ENCODE results near the gene CDT1.

The CDT1 gene

GRCh38 chr16:88759976-88760350 lies 43.6 kb upstream of the CDT1 start:
- Histone ChIP-seq H3K9ac (ENCODE audit: insufficient read length) (no peak overlapping the region), H3K9me3 (ENCODE audit: low read depth, low read length) (no peaks in the 10 kb centered on the region), H3K36me3 (ENCODE audit: insufficient read depth, low read length) (no peaks in the 10 kb centered on the region), H3K27ac (no peak overlapping the region), H3K4me3 (no peak overlapping the region)
- no peak for TF ChIP-seq POLR2AphosphoS5 (IDR thresholded peaks at IDR 0.05; ENCODE audit: borderline replicate concordance, low read depth, low read length)
- no peak for TF ChIP-seq FOXP2 (optimal IDR thresholded peaks at IDR 0.05; ENCODE audit: control extremely low read depth, extremely low read length, insufficient read depth)
- no peak for TF ChIP-seq EZH2 (IDR thresholded peaks at IDR 0.05)
- no peak for DNase-seq (ENCODE audit: low read depth, low spot score)

- no peak for DNase-seq (ENCODE audit: low read depth, low spot score)
- Histone ChIP-seq H3K9ac (ENCODE audit: insufficient read length) (no peak overlapping the region), H3K36me3 (ENCODE audit: insufficient read depth, low read length) (no peaks in the 10 kb centered on the region), H3K27ac (no peak overlapping the region), H3K9me3 (ENCODE audit: low read depth, low read length) (no peaks in the 10 kb centered on the region), H3K4me3 (no peak overlapping the region)
- no peak for TF ChIP-seq POLR2AphosphoS5 (IDR thresholded peaks at IDR 0.05; ENCODE audit: borderline replicate concordance, low read depth, low read length)
Observed at GRCh38 chr16:88760424-88761142, 43.0 kb upstream of the CDT1 start.

- no peaks in the 10 kb centered on the region for H3K36me3 ChIP-seq (ENCODE audit: insufficient read depth, low read length)
- H3K27ac ChIP-seq: no peak overlapping the region
- no peak overlapping the region for H3K9ac ChIP-seq (ENCODE audit: insufficient read length)
- H3K9me3 ChIP-seq (ENCODE audit: low read depth, low read length): no peaks in the 10 kb centered on the region
- no peak for TF ChIP-seq FOXP2 (optimal IDR thresholded peaks at IDR 0.05; ENCODE audit: control extremely low read depth, extremely low read length, insufficient read depth)
- TF ChIP-seq EZH2 (IDR thresholded peaks at IDR 0.05): no peak
- no peak for TF ChIP-seq POLR2AphosphoS5 (IDR thresholded peaks at IDR 0.05; ENCODE audit: borderline replicate concordance, low read depth, low read length)
- no peak for DNase-seq (ENCODE audit: low read depth, low spot score)
- no peak overlapping the region for H3K4me3 ChIP-seq
Observed at GRCh38 chr16:88761143-88761534, 42.5 kb upstream of the CDT1 start.

GRCh38 chr16:88761830-88762229 lies 41.8 kb upstream of the CDT1 start:
- no peak for TF ChIP-seq POLR2AphosphoS5 (IDR thresholded peaks at IDR 0.05; ENCODE audit: borderline replicate concordance, low read depth, low read length)
- DNase-seq (ENCODE audit: low read depth, low spot score): no peak
- Histone ChIP-seq H3K27ac (no peak overlapping the region), H3K9ac (ENCODE audit: insufficient read length) (no peak overlapping the region), H3K4me3 (no peak overlapping the region), H3K36me3 (ENCODE audit: insufficient read depth, low read length) (no peaks in the 10 kb centered on the region), H3K9me3 (ENCODE audit: low read depth, low read length) (no peaks in the 10 kb centered on the region)

- H3K4me3 ChIP-seq: no peak overlapping the region
Observed at GRCh38 chr16:88762258-88762870, 41.2 kb upstream of the CDT1 start.

GRCh38 chr16:88762941-88763340 lies 40.6 kb upstream of the CDT1 start:
- TF ChIP-seq POLR2AphosphoS5 (IDR thresholded peaks at IDR 0.05; ENCODE audit: borderline replicate concordance, low read depth, low read length): no peak
- Histone ChIP-seq H3K9ac (ENCODE audit: insufficient read length) (no peak overlapping the region), H3K9me3 (ENCODE audit: low read depth, low read length) (no peaks in the 10 kb centered on the region), H3K36me3 (ENCODE audit: insufficient read depth, low read length) (no peaks in the 10 kb centered on the region), H3K4me3 (no peak overlapping the region), H3K27ac (no peak overlapping the region)
- no peak for DNase-seq (ENCODE audit: low read depth, low spot score)

More at GRCh38 chr16:88762258-88762870, 41.2 kb upstream of the CDT1 start:
- TF ChIP-seq EZH2 (IDR thresholded peaks at IDR 0.05): no peak
- TF ChIP-seq FOXP2 (optimal IDR thresholded peaks at IDR 0.05; ENCODE audit: control extremely low read depth, extremely low read length, insufficient read depth): no peak
- TF ChIP-seq POLR2AphosphoS5 (IDR thresholded peaks at IDR 0.05; ENCODE audit: borderline replicate concordance, low read depth, low read length): no peak
- Histone ChIP-seq H3K27ac (no peak overlapping the region), H3K9me3 (ENCODE audit: low read depth, low read length) (no peaks in the 10 kb centered on the region), H3K36me3 (ENCODE audit: insufficient read depth, low read length) (no peaks in the 10 kb centered on the region), H3K9ac (ENCODE audit: insufficient read length) (no peak overlapping the region)
- no peak for DNase-seq (ENCODE audit: low read depth, low spot score)

- no peak overlapping the region for H3K9ac ChIP-seq (ENCODE audit: insufficient read length)
- H3K9me3 ChIP-seq (ENCODE audit: low read depth, low read length): no peaks in the 10 kb centered on the region
- TF ChIP-seq EZH2 (IDR thresholded peaks at IDR 0.05) (no peak), POLR2AphosphoS5 (IDR thresholded peaks at IDR 0.05; ENCODE audit: borderline replicate concordance, low read depth, low read length) (no peak), FOXP2 (optimal IDR thresholded peaks at IDR 0.05; ENCODE audit: control extremely low read depth, extremely low read length, insufficient read depth) (no peak)
- no peak overlapping the region for H3K27ac ChIP-seq
- DNase-seq (ENCODE audit: low read depth, low spot score): no peak
- no peaks in the 10 kb centered on the region for H3K36me3 ChIP-seq (ENCODE audit: insufficient read depth, low read length)
- H3K4me3 ChIP-seq: no peak overlapping the region
Observed at GRCh38 chr16:88763502-88764053, 40.0 kb upstream of the CDT1 start.

- Histone ChIP-seq H3K9ac (ENCODE audit: insufficient read length) (no peak overlapping the region), H3K36me3 (ENCODE audit: insufficient read depth, low read length) (no peaks in the 10 kb centered on the region), H3K9me3 (ENCODE audit: low read depth, low read length) (no peaks in the 10 kb centered on the region), H3K4me3 (no peak overlapping the region), H3K27ac (no peak overlapping the region)
- no peak for DNase-seq (ENCODE audit: low read depth, low spot score)
- no peak for TF ChIP-seq POLR2AphosphoS5 (IDR thresholded peaks at IDR 0.05; ENCODE audit: borderline replicate concordance, low read depth, low read length)
- no peak for TF ChIP-seq FOXP2 (optimal IDR thresholded peaks at IDR 0.05; ENCODE audit: control extremely low read depth, extremely low read length, insufficient read depth)
- TF ChIP-seq EZH2 (IDR thresholded peaks at IDR 0.05): no peak
Observed at GRCh38 chr16:88764080-88764479, 39.5 kb upstream of the CDT1 start.

- Histone ChIP-seq H3K9me3 (ENCODE audit: low read depth, low read length) (no peaks in the 10 kb centered on the region), H3K4me3 (no peak overlapping the region), H3K9ac (ENCODE audit: insufficient read length) (no peak overlapping the region), H3K36me3 (ENCODE audit: insufficient read depth, low read length) (no peaks in the 10 kb centered on the region), H3K27ac (no peak overlapping the region)
- DNase-seq (ENCODE audit: low read depth, low spot score): no peak
- TF ChIP-seq FOXP2 (optimal IDR thresholded peaks at IDR 0.05; ENCODE audit: control extremely low read depth, extremely low read length, insufficient read depth) (no peak), POLR2AphosphoS5 (IDR thresholded peaks at IDR 0.05; ENCODE audit: borderline replicate concordance, low read depth, low read length) (no peak), EZH2 (IDR thresholded peaks at IDR 0.05) (no peak)
Observed at GRCh38 chr16:88764913-88765349, 38.7 kb upstream of the CDT1 start.
